ENCODE results near the gene FAM163A.
A peak's percentile ranks its signal among the peaks of the same experiment; 100 is the strongest.
"Not testable (repeated sequence)": the region's sequence is repeated elsewhere in the genome, so short reads cannot be mapped to it uniquely, and the experiment has no call there.

Gene FAM163A

DNA sequence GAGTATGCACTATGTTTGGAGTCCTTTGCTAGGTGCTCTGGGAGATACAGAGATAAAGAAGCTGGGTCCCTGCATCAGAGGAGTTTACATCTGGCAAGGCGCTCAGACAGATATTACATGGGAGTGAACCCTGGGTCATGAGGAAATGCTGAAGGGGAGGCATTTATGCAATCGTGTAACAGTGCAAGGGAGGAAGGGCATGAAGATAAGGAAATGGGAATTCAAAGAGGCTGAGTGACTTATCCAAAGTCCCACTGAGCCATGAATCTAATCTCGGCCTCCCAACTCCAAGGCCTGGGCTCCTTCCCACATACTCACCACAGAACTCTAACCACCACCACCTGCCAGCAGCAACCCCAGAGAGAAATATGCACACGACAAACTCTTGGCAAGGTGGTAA, 51.6 kb downstream of the FAM163A start:
- no peak for DNase-seq

DNA sequence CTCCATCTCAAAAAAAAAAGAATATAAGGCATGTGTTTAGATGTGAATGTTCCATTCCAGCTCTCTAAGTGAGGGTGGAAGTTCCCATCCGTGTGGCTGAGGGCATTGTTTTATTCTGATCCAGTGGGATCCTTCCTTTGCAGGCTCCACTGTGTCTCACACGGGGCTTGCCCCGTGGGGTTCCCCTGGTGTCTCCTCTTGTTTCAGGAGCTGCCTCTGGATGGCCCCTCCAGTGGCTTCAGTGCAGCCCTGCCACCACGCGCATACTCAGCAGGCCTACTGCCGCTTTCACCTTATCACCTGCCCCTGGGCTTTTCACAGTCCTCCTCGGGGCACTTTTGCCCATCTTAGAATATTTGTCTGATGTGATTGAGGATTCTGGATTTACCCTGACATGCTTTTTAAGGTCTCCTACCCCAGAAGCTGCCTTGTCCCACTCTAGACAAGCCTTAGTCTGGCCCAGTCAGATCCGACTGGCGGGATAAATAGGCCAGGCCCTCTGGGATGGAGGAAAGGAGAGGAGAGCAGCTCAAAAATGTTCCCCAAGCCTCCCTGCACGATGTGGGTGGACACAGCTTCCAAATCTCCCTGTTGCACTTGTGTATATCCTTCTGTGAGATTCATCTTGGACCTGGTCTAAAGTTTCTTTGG, 55.2 kb downstream of the FAM163A start:
- DNase-seq: no peak

DNA sequence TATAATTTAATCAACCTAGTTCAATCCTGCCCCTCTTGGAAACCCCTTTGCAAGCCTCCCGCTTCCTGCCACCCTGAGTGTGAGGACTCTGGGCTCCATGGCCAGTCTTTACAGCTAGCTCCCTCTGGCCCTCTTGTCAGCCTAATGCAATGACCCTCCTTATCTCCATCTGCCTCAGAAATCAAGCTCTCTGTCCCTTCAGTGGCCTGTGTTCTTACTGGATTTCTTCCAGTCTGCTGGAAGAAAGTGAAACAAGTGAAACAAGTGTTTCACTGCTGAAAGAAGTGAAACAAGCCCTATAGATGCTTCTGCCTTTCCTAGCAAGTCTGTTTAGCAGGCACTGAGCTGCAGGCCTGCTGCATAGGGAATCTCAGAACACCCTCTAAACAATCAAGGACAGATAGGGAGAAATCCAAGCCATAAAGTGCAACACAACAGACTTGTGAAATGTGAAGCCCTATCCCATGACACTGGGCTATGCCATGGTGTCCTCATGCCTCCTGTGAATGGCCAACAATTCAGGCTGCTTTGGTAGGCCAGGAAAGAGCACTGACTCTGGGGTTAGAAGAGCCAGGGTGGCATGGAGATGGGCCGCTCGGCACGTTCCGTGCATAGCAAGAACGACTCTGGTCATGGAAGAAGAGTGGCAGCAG, 55.9 kb downstream of the FAM163A start:
- no peak for DNase-seq

DNA sequence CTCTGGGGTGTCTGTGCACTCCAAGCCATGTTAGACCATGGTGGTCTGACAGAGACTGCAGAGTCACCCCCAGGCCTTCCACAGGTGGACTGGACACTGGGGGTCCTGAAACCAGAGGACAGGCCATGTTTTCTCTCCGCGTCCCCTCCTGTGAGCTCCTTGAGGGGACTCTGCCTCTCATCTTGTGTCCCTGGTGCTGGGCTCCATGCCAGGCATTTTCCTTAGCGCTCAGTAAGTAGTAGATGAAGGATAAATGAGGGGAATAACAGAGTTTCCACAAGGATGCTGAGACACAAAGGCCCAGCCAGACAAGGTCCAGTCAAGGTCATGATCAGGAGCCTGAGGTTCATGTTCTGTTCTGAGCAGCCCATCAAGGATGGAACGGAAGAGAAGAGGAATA, 57.4 kb downstream of the FAM163A start:
- DNase-seq: no peak

DNA sequence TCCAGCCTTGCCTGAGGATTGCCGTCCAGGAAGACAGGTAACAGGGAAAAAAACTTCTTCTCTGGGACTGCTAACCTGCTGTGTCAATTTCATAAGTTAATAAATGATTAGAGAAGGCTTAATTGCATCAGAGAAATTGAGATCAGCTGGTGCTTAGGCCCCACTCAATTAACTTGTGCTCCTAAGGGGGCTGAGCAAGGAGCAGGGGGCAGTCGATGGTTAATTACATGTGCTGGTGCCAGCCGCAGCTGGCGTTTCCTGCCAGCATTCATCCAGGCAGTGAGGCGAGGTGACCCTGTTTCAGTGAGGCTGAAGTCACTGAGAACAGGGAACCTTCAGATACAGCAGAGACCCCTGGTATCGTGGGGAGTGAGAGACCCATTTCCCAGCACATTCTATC, 60.0 kb downstream of the FAM163A start:
- DNase-seq: no peak

DNA sequence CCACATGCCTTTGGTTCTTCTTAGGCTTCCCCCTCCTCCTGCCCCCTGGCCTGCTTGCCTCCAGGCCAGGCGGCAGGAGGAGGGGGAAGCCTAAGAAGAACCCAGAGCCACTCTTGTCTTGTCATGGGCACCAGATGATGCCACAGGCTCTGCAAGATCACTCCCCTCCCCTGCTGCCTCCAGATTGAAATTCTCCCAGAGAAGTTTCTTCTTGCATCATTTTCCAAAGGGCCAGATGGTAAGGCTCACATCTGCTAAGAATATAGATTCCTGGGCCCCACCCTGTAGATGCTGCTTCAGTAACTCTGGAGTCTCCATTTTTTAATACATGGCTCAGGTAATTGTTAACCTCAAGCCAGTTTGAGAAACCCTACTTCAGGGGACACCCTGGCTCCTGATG, 60.8 kb downstream of the FAM163A start:
- no peak for DNase-seq

DNA sequence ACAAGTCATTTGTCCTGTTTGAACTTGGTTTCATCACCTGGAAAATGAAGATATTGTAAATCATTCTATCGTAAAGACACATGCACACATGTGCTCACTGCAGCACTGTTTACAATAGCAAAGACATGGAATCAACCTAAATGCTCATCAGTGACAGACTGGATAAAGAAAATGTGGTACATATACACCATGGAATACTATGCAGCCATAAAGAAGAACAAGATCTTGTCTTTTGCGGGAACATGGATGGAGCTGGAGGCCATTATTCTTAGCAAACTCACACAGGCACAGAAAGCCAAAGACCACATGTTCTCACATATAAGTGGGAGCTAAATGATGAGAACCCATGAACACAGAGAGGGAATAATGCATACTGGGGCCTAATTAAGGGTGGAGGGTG, 61.3 kb downstream of the FAM163A start:
- not testable (repeated sequence) for DNase-seq

DNA sequence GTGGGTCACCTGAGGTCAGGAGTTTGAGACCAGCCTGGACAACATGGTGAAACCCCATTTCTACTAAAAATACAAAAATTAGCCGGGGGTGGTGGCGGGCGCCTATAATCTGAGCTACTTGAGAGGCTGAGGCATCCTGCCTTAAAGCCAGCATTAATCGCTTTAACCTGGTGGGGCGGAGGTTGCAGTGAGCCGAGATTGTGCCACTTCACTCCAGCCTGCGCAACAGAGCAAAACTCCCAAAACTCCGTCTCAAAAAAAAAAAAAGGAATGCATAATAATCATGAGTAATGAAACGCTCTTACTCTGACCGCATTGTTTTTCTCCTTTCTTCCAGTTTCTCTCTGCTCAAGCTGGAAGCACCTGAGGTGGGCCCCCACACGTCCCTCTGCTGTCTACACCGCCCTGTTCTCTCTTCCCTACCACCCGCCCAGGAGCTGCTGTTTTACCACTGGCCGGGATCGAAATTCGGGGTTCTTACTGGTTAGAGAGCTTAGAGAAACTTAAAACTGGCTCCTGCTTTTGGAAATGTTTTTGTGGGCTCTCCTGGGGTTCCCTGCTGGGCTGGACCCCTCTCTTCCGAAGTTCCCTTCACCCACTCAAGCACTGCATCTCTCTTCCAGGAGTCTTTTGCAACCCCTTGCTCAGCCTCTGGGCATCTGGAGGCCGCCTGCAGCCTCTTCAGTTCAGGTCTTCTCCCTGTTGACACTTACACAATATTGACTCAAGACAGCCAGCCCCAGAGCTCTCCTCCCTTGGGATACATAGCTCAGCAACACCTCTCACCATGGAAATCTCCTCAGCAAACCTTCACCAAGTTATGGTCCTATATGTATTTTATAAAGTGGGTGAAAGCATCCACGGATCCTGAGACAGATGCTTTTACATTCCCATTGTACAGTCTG, 62.5 kb downstream of the FAM163A start:
- no peak for DNase-seq

DNA sequence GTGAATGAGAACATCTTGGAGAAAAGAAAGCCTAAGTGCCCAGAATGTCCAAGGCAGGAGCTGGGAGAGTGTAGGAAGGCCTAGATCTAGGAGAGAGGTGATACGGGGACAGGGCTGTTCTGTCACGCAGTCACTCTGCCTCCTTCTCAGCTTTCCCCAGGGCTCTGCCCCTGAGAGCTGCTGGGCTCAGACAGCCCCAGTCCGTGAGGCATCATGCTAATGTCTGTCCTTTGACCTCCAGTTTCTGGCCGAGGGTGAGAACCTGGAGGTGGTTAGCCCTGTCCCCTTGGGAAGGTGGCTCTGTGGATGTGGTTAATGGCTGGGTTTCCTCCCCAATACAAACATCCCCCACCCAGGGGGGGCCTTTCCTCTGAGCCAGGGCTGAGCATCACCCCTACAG, 63.2 kb downstream of the FAM163A start:
- DNase-seq: no peak

DNA sequence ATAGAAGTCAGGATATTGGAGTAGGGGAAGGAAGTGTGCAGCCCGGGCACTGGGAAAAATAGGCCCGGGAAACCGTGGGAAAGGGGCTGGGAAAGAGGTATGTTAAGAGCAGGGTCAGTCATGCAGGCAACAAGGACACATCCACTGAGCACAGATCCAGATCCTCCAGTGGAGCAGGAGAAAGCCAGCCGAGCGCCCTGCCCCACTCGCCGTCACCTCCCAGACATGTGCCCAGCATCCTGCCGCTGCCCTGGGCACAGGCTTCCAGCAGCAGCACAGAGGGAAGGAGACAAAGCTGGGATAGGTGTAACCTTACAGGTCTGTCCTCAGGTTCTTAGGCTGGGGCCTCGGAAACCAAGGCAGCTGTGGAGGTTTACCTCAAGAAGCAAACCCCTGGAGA, 64.2 kb downstream of the FAM163A start:
- no peak for DNase-seq

DNA sequence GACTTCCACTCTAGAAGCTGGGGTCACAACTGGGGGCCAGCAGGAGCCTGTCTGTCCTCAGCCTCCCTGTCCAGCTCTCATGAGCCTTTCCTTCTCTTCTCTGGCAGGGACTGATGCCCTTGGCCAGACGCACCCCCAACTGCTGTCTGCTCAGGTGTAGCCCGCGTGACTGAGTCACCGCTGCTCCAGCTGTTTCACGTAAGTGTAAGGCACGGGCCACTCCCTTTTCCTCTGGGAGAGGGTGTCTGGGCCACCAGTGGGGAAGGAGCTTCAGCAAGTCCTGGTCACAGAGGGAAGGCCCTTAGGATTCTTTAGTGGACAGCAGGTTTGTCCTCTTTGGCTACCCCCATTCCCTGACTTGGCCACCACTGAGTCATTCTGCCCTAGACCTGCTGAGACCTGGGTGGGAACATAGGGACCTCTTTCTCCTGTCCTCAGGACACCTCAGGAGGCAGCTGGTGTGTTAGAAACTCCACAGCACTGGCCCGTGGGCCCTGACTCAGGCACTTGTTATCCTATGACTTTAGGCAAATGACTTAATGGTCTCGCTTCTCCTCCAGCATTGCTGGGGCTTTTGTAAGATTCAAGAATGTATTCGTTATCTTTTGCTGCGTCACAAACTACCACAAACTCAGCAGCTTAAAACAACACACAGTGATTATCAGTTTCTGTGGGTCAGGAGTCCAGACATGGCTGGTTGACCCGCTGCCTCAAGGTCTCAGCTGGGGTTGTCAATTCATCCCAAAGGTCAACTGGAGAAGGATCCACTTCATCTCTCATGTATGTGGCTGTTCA, 64.8 kb downstream of the FAM163A start:
- DNase-seq: no peak

DNA sequence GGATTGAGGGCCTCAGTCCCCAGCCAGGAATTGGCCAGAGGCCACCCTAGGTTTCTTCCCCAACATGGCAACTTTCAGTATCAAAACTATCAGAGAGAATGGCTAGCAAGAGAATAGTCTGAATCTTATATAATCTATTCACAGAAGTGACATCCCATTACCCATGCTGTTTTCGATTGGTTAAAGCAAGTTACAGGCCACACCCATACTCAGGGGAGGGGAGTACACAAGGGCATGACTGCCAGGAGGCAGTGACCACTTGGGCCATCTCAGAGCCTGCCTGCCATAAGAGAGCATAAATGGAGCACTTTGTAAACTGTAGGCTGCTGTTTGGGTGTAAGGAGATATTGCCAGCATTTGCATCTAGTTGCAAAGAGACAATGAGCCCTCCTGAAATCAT, 65.4 kb downstream of the FAM163A start:
- DNase-seq: no peak

DNA sequence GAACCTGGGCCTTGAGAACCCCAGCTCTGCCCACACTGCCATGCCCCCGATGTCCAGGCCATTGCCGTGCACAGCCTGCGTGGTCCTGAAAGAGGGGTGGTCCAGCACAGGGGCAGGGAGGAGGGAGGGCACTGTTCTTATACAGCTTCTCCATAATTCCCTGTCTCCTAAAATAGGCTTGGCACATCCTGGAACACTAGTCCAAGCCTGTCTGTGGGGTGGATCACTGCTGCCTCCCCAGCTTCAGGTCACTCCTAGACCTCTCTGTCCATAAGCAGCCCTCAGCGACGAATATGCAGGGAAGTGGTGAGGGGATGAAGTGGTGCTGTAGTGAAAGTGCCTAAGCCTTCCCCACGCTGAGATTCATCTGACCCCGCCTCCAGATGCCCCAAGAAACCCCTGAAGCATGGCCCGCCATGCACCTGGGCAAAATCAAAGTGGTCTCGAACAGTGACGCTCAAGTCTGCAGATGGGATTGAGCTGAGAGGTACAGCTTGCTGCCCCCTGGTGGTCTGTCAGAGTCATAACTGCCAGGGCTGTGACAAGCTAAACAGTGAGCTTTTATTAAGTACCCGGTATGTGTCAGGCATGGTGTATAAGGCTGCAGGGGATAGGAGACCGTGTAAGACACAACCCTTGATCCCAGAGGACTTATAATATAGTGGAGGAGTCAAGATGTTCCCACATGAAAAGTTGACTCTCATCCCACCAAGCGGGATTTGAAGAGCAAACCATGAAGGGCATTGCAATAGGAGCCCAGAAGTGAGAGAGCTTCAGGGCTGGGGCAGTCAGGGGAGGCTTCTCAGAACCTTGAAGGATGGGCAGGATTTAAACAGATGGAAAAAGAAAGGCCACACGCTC, 66.6 kb downstream of the FAM163A start:
- peak; percentile 63 for DNase-seq

DNA sequence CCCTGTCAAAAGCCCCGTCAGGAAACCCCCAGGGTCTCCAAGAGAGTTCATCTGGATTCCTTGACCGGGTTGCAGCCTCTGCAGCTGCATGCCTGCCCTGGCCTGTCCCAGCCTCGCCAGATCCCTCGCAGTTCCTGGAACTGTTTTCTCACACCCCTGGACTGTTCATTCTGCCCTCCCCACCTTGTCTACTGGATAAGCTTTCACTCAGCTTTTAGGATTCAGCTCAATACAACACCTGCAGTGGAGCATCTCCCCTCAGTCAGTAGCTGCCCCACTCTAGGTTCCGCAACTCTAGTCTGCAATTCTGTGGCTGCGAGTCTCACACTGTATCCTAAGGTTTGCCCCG, 67.2 kb downstream of the FAM163A start:
- no peak for DNase-seq

DNA sequence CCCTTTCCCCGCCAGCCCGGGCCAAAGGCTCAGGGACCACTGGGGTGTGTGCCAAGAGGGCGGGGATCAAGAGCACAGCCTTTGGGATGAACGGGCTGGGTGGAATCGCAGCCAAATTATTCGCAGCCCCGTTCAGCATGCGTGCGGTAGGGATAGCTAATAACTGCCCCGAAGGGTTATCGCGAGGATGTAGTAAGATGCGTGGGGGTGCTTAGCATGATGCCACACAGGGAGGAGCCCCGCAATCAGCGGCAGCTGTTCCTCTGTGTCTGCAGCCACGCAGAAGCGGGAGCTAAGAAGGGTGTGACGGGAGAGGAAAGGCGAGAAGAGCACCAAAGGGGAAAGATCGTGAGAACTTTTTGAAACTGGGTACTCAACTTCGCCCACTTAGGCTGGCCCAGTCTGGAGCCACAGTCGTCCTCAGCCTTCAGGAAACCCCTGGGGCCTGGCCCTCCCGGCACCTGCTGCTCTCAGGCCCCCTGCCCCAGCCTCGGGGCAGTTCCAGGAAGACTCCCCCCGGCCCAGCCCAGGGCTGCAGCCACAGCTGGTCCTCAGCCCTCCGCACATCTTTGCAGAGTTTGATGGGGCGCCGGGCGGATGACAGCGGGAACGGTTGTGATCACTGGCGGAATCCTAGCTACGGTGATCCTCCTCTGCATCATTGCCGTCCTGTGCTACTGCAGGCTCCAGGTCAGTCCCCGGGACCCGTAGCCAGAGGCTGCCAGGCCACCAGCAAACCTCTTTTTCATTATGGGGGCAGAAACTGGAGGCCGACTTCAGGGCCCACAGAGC, 69.6 kb downstream of the FAM163A start:
- no peak for DNase-seq

DNA sequence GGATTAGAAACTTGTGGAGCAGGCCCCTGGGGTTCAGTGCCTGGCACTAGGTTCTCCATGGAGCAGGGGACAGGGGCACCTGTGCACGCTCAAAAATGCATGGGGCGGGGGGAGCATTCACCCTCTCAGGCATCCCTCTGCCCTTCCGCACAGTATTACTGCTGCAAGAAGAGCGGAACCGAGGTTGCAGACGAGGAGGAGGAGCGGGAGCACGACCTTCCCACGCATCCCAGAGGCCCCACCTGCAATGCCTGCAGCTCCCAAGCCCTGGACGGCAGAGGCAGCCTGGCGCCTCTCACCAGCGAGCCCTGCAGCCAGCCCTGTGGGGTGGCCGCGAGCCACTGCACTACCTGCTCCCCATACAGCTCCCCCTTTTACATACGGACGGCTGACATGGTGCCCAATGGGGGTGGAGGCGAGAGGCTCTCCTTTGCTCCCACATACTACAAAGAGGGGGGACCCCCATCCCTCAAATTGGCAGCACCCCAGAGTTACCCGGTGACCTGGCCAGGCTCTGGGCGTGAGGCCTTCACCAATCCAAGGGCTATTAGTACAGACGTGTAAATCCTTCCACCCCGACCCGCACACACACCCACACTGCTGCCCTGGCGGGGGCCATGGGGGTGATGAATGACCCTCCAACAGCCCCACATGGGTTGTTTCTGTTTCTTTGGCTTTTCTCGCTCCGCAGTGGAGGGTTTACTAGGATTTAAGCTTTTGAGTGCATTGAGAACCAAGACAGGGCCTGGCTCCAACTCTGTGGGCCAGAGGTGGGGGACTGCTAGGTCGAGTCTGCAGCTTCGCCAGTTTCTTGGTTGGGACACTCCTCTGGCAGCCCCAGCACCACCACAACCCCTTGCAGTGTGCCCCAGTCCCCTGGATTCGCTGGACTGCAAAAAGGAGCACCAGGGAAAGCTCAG, 70.8 kb downstream of the FAM163A start:
- no peak for DNase-seq

DNA sequence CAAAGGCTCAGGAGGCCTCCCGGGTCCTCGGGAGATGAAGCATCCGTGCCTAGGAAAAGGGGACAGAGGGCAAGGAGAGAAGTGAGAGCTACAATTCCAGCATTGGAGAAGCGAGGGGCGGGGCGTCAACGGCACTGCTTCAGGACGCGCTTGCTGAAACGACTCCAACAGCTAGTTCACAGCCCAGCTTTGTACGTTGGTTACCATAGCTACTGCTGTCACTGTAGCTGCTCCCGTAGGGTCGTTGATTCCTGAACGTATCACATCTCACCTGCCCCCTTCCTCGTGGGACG, 71.4 kb downstream of the FAM163A start:
- DNase-seq: no peak

DNA sequence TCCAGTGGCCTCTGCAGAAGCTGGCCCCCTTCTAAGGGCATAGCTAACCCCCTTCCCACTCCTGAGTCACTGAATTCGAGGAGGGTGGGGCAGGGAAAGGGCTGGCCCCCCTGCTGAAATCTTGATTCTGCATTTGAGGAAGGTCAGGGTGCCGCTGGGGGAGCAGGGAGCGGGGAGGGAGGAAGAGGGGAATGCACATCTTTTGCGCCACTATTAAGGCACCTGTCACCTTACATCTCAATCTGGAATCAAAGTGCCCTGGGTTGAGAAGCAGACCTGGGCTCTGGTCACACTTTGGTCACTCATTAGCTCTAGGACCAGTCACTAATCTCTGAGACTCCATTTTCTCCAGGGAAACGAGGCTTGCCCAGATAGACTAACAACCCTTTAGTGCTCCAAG, 72.5 kb downstream of the FAM163A start:
- no peak for DNase-seq

DNA sequence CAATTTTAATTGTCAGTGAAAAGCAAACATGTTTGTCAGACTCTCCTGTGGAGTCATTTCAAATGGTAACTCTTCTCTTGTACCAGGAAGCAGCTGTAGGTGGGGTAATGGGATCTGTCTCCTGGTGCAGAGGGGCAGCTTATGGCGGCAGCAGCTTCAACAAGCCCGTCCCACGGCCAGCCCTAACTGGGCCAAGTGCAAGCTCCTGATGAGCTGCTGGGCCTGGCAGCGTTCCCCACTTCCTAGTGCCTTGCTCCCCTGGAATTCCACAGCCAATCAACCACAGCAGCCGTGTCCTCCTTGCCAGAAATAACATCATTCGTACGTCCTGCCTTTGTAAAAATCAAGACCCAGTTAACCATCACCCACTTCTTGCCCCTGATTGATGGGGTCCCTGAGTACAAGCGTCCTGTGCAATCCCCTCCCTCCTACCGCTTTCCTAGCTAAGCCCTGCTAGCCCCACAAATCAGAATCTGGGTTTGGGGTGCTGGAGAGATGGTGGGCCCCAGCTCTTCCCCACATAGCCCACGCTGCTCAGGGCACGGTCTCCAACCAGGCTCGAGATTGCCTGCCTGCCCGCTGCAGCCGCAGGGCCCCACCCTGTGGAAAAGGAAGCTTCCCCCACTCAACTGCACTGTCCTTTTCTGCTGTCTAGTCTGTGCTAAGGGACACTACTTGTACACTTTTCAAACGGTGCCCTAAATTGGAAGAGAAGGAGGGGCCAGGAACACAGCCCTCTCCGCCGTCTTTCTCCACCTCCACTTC, 73.3 kb downstream of the FAM163A start:
- no peak for DNase-seq

DNA sequence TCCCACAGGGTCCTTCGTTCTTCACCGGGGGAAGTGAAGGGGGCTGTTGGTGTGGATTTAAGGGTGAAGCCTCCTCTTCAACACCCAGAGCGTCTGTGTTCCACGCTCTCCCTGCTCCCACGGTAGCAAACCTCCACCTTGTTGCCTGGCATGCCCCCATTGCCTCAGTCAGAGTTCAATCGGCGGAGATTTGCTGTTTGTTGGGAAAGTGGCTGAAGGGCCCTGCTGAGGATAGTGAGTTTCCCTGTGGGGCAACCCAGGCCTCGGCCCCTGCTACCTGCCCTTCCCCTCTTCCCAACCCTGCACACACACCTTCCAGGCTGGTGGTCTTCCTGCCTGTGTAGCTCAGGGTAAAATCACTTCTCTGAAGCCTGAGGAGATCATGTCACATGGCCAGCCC, 74.0 kb downstream of the FAM163A start:
- DNase-seq: no peak
